SJSA1 (cell line): ENCODE measurements around the gene APLP2. TPM values are rescaled to one million over a fixed set of nuclear protein-coding genes. Genes with fewer than 3 reads are reported as not detected.

Source experiments
- DNase-seq, 2 experiments: peaks; one replicate each; pipeline ENCODE4 v3.0.0-alpha.2; 2015 to 2020; ENCODE audit warnings: low spot score in 2 of 2, low read depth in 1 of 2
- H3K27ac ChIP-seq: fragments of 250-450 bp; sonication (Bioruptor Pico); 2 replicates; pipeline ENCODE4 v1.5.1; 2020; ENCODE audit warnings: mild to moderate bottlenecking, moderate library complexity
- H3K27me3 ChIP-seq: fragments of 250-450 bp; sonication (Bioruptor Pico); replicated peaks from 2 replicates; pipeline ENCODE4 v1.5.1; 2020; ENCODE audit warnings: mild to moderate bottlenecking, moderate library complexity
- H3K36me3 ChIP-seq: fragments of 250-450 bp; sonication (Bioruptor Pico); 2 replicates; pipeline ENCODE4 v1.5.1; 2020; ENCODE audit warnings: mild to moderate bottlenecking
- H3K4me1 ChIP-seq: fragments of 250-450 bp; sonication (Bioruptor Pico); replicated peaks from 2 replicates; pipeline ENCODE4 v1.6.1; 2021; ENCODE audit warnings: mild to moderate bottlenecking
- H3K4me3 ChIP-seq: fragments of 250-450 bp; sonication (Bioruptor Pico); 2 replicates; pipeline ENCODE4 v1.5.1; 2020; ENCODE audit warnings: mild to moderate bottlenecking
- H3K9me3 ChIP-seq: fragments of 250-450 bp; sonication (Bioruptor Pico); replicated peaks from 2 replicates; pipeline ENCODE4 v1.5.1; 2020; ENCODE audit warnings: mild to moderate bottlenecking
- total RNA-seq: library from RNA; depleted of rRNA; stranded (reverse); fragments of >200 nt; shearing (Covaris generic); gene quantifications from 2 replicates; pipeline ENCODE4 v1.2.3, GENCODE V29; 2014

APLP2 gene
- total RNA-seq, 1 experiment from 2014 or later: 149 TPM

GRCh38 chr11:130159657-130160497, 90.2 kb downstream of the APLP2 start, which contains the start of gene ST14:
Gene ST14, plus strand, starts transcription at chr11:130159782. Its CDS starts 198 bp downstream, at chr11:130159980.
- H3K27me3 ChIP-seq: 0 out of 2 replicates have a peak, but pooled peaks cover 3% of the 10 kb centered on the region
- H3K4me3 ChIP-seq: no peak within 1 kb of the TSS

GRCh38 chr11:130160498-130161155, 90.9 kb downstream of the APLP2 start:
- Histone ChIP-seq H3K4me1 (peaks cover 8% of the 10 kb centered on the region), H3K27ac (no peak overlapping the region), H3K4me3 (no peak overlapping the region), H3K9me3 (no peaks in the 10 kb centered on the region), H3K36me3 (no peaks in the 10 kb centered on the region), H3K27me3 (0 out of 2 replicates have a peak, but pooled peaks cover 3% of the 10 kb centered on the region)
- DNase-seq: no peak

More at GRCh38 chr11:130159657-130160497, 90.2 kb downstream of the APLP2 start, which contains the start of gene ST14:
- Histone ChIP-seq H3K9me3 (no peaks in the 10 kb centered on the region), H3K27ac (no peak within 1 kb of the TSS), H3K36me3 (no peaks in the 10 kb centered on the region), H3K4me1 (peaks cover 8% of the 10 kb centered on the region)
- DNase-seq: no peak

- Histone ChIP-seq H3K4me3 (no peak overlapping the region), H3K27ac (no peak overlapping the region), H3K4me1 (peaks cover 5% of the 10 kb centered on the region), H3K27me3 (0 out of 2 replicates have a peak, but pooled peaks cover 3% of the 10 kb centered on the region), H3K9me3 (no peaks in the 10 kb centered on the region), H3K36me3 (no peaks in the 10 kb centered on the region)
- DNase-seq: no peak
Observed at GRCh38 chr11:130161441-130162145, 91.9 kb downstream of the APLP2 start.

- Histone ChIP-seq H3K27me3 (0 out of 2 replicates have a peak, but pooled peaks cover 3% of the 10 kb centered on the region), H3K27ac (no peak overlapping the region), H3K36me3 (no peaks in the 10 kb centered on the region), H3K9me3 (no peaks in the 10 kb centered on the region), H3K4me3 (no peak overlapping the region), H3K4me1 (no peaks in the 10 kb centered on the region)
- DNase-seq: no peak
Observed at GRCh38 chr11:130162733-130163132, 93.0 kb downstream of the APLP2 start.

- no peak overlapping the region for H3K27ac ChIP-seq
- H3K9me3 ChIP-seq: no peaks in the 10 kb centered on the region
- no peaks in the 10 kb centered on the region for H3K36me3 ChIP-seq
- no peak overlapping the region for H3K4me3 ChIP-seq
- H3K27me3 ChIP-seq: 0 out of 2 replicates have a peak, but pooled peaks cover 3% of the 10 kb centered on the region
- no peaks in the 10 kb centered on the region for H3K4me1 ChIP-seq
- DNase-seq: no peak
Observed at GRCh38 chr11:130163346-130164220, 93.9 kb downstream of the APLP2 start.

GRCh38 chr11:130164221-130164570, 94.5 kb downstream of the APLP2 start:
- Histone ChIP-seq H3K9me3 (no peaks in the 10 kb centered on the region), H3K4me3 (no peak overlapping the region), H3K4me1 (no peaks in the 10 kb centered on the region), H3K27ac (no peak overlapping the region), H3K27me3 (0 out of 2 replicates have a peak, but pooled peaks cover 3% of the 10 kb centered on the region), H3K36me3 (no peaks in the 10 kb centered on the region)
- no peak for DNase-seq

- no peak for DNase-seq
- no peak overlapping the region for H3K27ac ChIP-seq
- H3K36me3 ChIP-seq: no peaks in the 10 kb centered on the region
- no peak overlapping the region for H3K4me3 ChIP-seq
- no peaks in the 10 kb centered on the region for H3K9me3 ChIP-seq
- no peaks in the 10 kb centered on the region for H3K27me3 ChIP-seq
- H3K4me1 ChIP-seq: no peaks in the 10 kb centered on the region
Observed at GRCh38 chr11:130165601-130166456, 96.1 kb downstream of the APLP2 start.

GRCh38 chr11:130166457-130166784, 96.7 kb downstream of the APLP2 start:
- H3K4me3 ChIP-seq: no peak overlapping the region
- H3K9me3 ChIP-seq: no peaks in the 10 kb centered on the region
- H3K4me1 ChIP-seq: no peaks in the 10 kb centered on the region
- DNase-seq: peak; percentile 18 to 48
- no peaks in the 10 kb centered on the region for H3K36me3 ChIP-seq
- H3K27ac ChIP-seq: no peak overlapping the region
- no peaks in the 10 kb centered on the region for H3K27me3 ChIP-seq

- no peaks in the 10 kb centered on the region for H3K27me3 ChIP-seq
- H3K27ac ChIP-seq: no peak overlapping the region
- H3K4me1 ChIP-seq: no peaks in the 10 kb centered on the region
- no peaks in the 10 kb centered on the region for H3K36me3 ChIP-seq
- H3K9me3 ChIP-seq: no peaks in the 10 kb centered on the region
- no peak for DNase-seq
- no peak overlapping the region for H3K4me3 ChIP-seq
Observed at GRCh38 chr11:130167146-130167545, 97.5 kb downstream of the APLP2 start.

GRCh38 chr11:130168105-130168504, 98.4 kb downstream of the APLP2 start:
- no peak for DNase-seq
- H3K27ac ChIP-seq: no peak overlapping the region
- H3K9me3 ChIP-seq: no peaks in the 10 kb centered on the region
- H3K4me1 ChIP-seq: no peaks in the 10 kb centered on the region
- H3K36me3 ChIP-seq: no peaks in the 10 kb centered on the region
- no peaks in the 10 kb centered on the region for H3K27me3 ChIP-seq
- H3K4me3 ChIP-seq: no peak overlapping the region

- DNase-seq: no peak
- Histone ChIP-seq H3K27ac (no peak overlapping the region), H3K4me1 (no peaks in the 10 kb centered on the region), H3K4me3 (no peak overlapping the region), H3K27me3 (no peaks in the 10 kb centered on the region), H3K36me3 (no peaks in the 10 kb centered on the region), H3K9me3 (no peaks in the 10 kb centered on the region)
Observed at GRCh38 chr11:130170345-130170744, 100.7 kb downstream of the APLP2 start.

- no peak overlapping the region for H3K4me3 ChIP-seq
- H3K27me3 ChIP-seq: no peaks in the 10 kb centered on the region
- H3K4me1 ChIP-seq: no peaks in the 10 kb centered on the region
- no peaks in the 10 kb centered on the region for H3K36me3 ChIP-seq
- no peak overlapping the region for H3K27ac ChIP-seq
- H3K9me3 ChIP-seq: no peaks in the 10 kb centered on the region
- no peak for DNase-seq
Observed at GRCh38 chr11:130171534-130171933, 101.8 kb downstream of the APLP2 start.
